K562 treated with DMSO at 1 percent for 12 hours (cell line): ENCODE data around the gene GFOD1. TPM values are rescaled to one million over a fixed set of nuclear protein-coding genes. Genes with fewer than 3 reads are reported as not detected.

Experiments used
- total RNA-seq: library from RNA; unstranded; fragments of 300-600 nt; gene quantifications from 2 replicates; pipeline ENCODE4 v1.2.3, GENCODE V29; 2022; ENCODE audit not compliant: insufficient read depth

GFOD1 gene
- 1.3 and 4.8 TPM in 2 replicates for total RNA-seq

DNA sequence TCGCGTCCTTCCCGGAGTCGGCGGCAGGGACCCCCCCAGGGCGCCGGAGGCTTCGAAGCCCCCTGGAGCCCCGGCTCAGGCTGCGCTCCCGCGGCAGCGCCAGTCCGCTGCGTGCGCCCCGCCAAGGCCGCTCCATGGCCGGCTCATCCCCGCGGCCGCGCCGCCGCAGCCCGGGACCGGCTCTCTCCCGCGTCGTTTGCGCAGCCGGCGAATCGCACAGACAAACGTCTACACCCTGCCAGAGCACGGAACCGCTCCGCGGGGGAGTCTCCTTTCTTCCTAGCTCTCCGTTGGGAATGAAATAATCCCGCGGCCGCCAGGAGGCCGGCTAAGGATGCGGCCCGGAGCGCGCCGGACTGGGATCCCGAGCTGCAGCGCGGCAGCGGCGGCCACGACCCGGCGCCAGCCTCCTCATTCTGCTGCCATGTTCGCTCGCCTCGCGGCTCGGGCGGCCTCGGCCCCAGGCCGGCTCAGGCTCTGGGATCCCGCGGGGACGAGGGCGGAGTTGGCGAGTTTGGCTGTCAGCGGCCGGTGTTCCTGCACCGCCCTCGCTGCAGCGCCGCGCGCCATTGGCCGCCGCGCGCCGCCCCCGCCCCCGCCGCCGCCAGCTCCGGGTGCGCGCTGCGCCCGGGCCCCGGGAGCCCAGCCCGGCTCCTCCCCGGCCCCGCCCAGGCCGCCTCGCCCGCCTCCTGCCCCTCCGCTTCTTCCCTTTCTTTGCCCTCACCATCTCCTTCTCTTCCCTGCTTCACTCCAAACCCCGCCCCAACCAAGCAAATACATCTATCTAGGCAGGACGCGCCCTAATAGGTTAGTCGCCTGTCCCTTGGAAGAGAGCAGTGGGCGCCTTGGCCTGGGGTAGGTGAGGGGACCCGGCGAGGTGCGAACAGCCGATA lies at the start of gene GFOD1:
Gene GFOD1, minus strand, starts transcription at position 479 of the 893 bp plus-strand sequence. CDS start 710 bp downstream, outside the sequence.

GRCh38 chr6:13328076-13328874 lies 159.1 kb downstream of the GFOD1 start, which contains the start of gene TBC1D7:
Gene TBC1D7 (minus strand): TSS chr6:13328537. CDS start chr6:13326898, 1,639 bp downstream.

Other genes starting within 250 kb of the GFOD1 start
- gene TBC1D7, start 159.1 kb downstream of the GFOD1 start, total RNA-seq: 101 and 102 TPM in 2 replicates
- gene SIRT5, start 87.0 kb upstream of the GFOD1 start, total RNA-seq: 3.3 and 6.8 TPM in 2 replicates
- 102 and 141 TPM in 2 replicates for gene NOL7, start 127.7 kb upstream of the GFOD1 start, total RNA-seq
- gene RANBP9, start 224.2 kb upstream of the GFOD1 start, total RNA-seq: 29.4 and 80.4 TPM in 2 replicates